ENCODE measurements around the gene CTSE. TPM values are rescaled to one million over a fixed set of nuclear protein-coding genes. Genes with fewer than 3 reads are reported as not detected.

CTSE gene
- total and polyA plus RNA-seq, 12 donors, result 0.01 TPM; not detected in 11

DNA sequence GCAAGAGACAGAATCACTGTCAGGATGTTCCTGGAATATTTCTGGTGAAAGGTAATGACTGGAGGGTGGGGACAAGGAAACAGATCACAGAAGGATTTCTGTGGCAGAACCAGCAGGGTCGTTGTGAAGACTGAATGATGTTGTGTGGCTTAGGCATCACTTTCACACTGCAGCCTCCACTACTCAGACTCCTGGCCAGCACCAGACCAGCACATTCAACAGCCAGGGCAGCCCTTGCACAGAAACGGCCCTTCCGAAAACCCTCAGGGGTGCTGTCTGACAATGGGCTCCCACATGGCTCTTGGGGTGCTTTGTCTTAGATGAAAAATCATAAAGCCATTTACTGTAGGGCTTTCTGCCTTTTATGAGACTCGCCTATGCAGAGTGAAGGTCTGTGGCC, 16.7 kb downstream of the CTSE start:
- Histone ChIP-seq H3K27ac (no peak overlapping the region), H3K4me3 (no peak overlapping the region), H3K27me3 (no peaks in the 10 kb centered on the region), H3K4me1 (peaks cover 0 to 52% (median 16%) of the 10 kb centered on the region in 9 donors), H3K36me3 (no peaks in the 10 kb centered on the region), H3K9me3 (no peaks in the 10 kb centered on the region)
- WGBS, 2 donors, result 80 to 84% methylated on average over 4 of the region's 4 CpGs
- intact Hi-C loops (cut with DNase I), result no loop called here
- ATAC-seq (no peak), DNase-seq (no peak)
- TF ChIP-seq, protein P1, sequence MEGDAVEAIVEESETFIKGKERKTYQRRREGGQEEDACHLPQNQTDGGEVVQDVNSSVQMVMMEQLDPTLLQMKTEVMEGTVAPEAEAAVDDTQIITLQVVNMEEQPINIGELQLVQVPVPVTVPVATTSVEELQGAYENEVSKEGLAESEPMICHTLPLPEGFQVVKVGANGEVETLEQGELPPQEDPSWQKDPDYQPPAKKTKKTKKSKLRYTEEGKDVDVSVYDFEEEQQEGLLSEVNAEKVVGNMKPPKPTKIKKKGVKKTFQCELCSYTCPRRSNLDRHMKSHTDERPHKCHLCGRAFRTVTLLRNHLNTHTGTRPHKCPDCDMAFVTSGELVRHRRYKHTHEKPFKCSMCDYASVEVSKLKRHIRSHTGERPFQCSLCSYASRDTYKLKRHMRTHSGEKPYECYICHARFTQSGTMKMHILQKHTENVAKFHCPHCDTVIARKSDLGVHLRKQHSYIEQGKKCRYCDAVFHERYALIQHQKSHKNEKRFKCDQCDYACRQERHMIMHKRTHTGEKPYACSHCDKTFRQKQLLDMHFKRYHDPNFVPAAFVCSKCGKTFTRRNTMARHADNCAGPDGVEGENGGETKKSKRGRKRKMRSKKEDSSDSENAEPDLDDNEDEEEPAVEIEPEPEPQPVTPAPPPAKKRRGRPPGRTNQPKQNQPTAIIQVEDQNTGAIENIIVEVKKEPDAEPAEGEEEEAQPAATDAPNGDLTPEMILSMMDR (IDR thresholded peaks at IDR 0.05), result no peak

DNA sequence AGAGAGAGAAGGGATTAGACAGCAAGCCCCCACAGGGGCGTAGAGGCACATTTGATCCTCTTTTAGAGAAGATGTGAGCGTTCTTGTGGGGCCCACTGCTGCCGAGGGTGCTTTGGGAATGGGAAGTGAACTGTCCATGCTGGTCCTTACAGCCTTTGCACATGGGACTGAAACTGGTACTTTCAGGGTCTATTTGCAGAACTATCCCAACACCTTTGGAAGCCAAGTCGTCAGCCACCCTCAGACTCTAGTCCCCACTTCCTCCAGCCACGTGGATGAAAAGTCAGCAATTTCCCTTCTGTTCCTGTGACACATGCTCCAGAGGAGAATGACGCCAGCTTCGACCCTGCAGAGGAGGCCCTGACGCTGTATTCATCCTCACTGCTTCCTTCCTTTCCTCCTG, 17.9 kb downstream of the CTSE start:
- Histone ChIP-seq H3K36me3 (no peaks in the 10 kb centered on the region), H3K27me3 (no peaks in the 10 kb centered on the region), H3K9me3 (no peaks in the 10 kb centered on the region), H3K4me3 (no peak overlapping the region), H3K27ac (no peak overlapping the region), H3K4me1 (peaks cover 0 to 55% (median 21%) of the 10 kb centered on the region in 9 donors)
- 70 to 78% methylated on average over 8 of the region's 8 CpGs for WGBS, 2 donors
- TF ChIP-seq, protein P1 (IDR thresholded peaks at IDR 0.05), result no peak
- intact Hi-C loops (cut with DNase I), result no loop called here
- DNase-seq (no peak), ATAC-seq (peak in 1 of 8 donors; percentile 21)

DNA sequence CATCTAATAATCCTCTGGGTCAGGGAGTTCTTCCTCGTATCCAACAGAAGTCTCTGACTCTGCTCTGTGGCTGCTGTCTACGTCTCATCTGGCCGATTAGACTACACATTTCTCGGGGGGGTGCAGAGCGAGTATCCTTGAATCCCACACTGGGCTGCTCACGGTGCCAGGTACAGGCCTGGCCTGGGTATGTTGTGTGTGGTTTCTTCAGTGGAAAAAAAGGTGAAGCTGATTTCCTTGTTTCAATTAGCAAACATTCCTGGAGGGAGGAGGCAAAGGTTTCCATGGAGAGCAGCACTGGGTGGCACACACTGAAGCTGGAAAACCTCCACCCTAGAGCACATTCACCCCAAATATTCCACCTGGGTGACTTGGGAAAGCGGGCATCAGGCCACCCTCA, 18.5 kb downstream of the CTSE start:
- intact Hi-C loops (cut with DNase I), result no loop called here
- Histone ChIP-seq H3K36me3 (no peaks in the 10 kb centered on the region), H3K27me3 (no peaks in the 10 kb centered on the region), H3K27ac (peak overlapping the region in 2 of 10 donors; percentile 16 to 22), H3K9me3 (no peaks in the 10 kb centered on the region), H3K4me3 (no peak overlapping the region), H3K4me1 (peaks cover 0 to 61% (median 22%) of the 10 kb centered on the region in 9 donors)
- 71 to 78% methylated on average over 7 of the region's 7 CpGs for WGBS, 2 donors
- DNase-seq (no peak), ATAC-seq (no peak)
- TF ChIP-seq, protein P1 (IDR thresholded peaks at IDR 0.05), result no peak

DNA sequence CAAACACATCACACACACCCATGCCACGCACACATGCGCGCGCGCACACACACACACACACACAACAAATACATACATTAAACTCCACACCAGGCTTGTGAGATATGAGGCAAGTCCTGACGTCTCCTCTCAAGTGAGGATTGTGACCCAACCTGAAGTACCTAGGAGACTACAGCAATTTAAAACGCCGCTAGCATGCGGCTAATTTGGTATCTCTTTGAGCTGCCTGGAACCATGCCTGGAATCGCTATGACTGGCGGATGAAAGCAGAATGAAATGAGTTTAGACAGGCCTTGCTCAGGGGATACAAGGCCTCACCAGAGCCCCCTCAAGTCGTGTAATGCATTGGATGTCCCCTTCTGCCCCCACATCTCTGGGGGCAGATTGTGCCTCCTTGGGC, 18.9 kb downstream of the CTSE start:
- intact Hi-C loops (cut with DNase I), result no loop called here
- ATAC-seq, result peak in 4 of 8 donors; percentile 19 to 42 (median 28)
- Histone ChIP-seq H3K27me3 (no peaks in the 10 kb centered on the region), H3K27ac (peak overlapping the region in 2 of 10 donors; percentile 16 to 22), H3K36me3 (no peaks in the 10 kb centered on the region), H3K4me3 (no peak overlapping the region), H3K9me3 (no peaks in the 10 kb centered on the region), H3K4me1 (peaks cover 0 to 61% (median 22%) of the 10 kb centered on the region in 9 donors)
- TF ChIP-seq, protein P1 (IDR thresholded peaks at IDR 0.05), result no peak
- 50 to 71% methylated on average over 12 of the region's 12 CpGs for WGBS, 2 donors
- DNase-seq, result no peak

All from heart right ventricle (tissue), 16 donors.